Naive B cell (primary cell): ENCODE measurements around the gene CRYGN. TPM values are rescaled to one million over a fixed set of nuclear protein-coding genes. Genes with fewer than 3 reads are reported as not detected.

Experiments
- ATAC-seq, 2 donors: fragments of 150-1000 bp; cut with Tn5 transposase; 2 replicates each; pipeline ENCODE4 v1.10.0; 2021; ENCODE audit warnings: low read depth in 2 of 2, mild to moderate bottlenecking in 2 of 2, moderate library complexity in 2 of 2
- DNase-seq: peaks from one replicate; pipeline ENCODE4 v3.0.0; 2022
- H3K27ac Mint-ChIP-seq, 6 donors: one replicate each; pipeline ENCODE4 v1.8.0; 2020 to 2022; ENCODE audit warnings: mild to moderate bottlenecking in 6 of 6, mixed read lengths in 6 of 6, moderate library complexity in 5 of 6, inconsistent platforms in 2 of 6
- H3K27me3 Mint-ChIP-seq, 3 donors: one replicate each; pipeline ENCODE4 v1.8.0; 2021 to 2022; ENCODE audit warnings: mixed read lengths in 3 of 3, mild to moderate bottlenecking in 1 of 3
- H3K36me3 Mint-ChIP-seq, 2 donors: one replicate each; pipeline ENCODE4 v1.8.0; 2020 to 2022; ENCODE audit warnings: mixed read lengths in 2 of 2, inconsistent platforms in 1 of 2, mild to moderate bottlenecking in 1 of 2
- H3K4me1 Mint-ChIP-seq, 3 donors: one replicate each; pipeline ENCODE4 v1.8.0; 2020 to 2022; ENCODE audit warnings: mixed read lengths in 3 of 3, inconsistent platforms in 1 of 3, mild to moderate bottlenecking in 1 of 3, moderate library complexity in 1 of 3
- H3K4me3 Mint-ChIP-seq, 8 donors: one replicate each; pipeline ENCODE4 v1.8.0; 2020 to 2022; ENCODE audit warnings: mild to moderate bottlenecking in 8 of 8, mixed read lengths in 8 of 8, moderate library complexity in 8 of 8, inconsistent platforms in 2 of 8
- H3K9me3 Mint-ChIP-seq, 7 donors: one replicate each; pipeline ENCODE4 v1.8.0; 2020 to 2022; ENCODE audit warnings: mixed read lengths in 7 of 7, mild to moderate bottlenecking in 5 of 7, inconsistent platforms in 2 of 7, moderate library complexity in 1 of 7
- polyA plus RNA-seq, 6 donors: library from polyadenylated mRNA; unstranded; fragments of 300-500 nt; fragmentation: Illumina TruSeq; gene quantifications; one replicate each; pipeline ENCODE4 v1.2.3, GENCODE V29; 2021; ENCODE audit warnings: low read depth in 6 of 6

CRYGN gene
- polyA plus RNA-seq, 6 donors from 2014 or later = not detected

DNA sequence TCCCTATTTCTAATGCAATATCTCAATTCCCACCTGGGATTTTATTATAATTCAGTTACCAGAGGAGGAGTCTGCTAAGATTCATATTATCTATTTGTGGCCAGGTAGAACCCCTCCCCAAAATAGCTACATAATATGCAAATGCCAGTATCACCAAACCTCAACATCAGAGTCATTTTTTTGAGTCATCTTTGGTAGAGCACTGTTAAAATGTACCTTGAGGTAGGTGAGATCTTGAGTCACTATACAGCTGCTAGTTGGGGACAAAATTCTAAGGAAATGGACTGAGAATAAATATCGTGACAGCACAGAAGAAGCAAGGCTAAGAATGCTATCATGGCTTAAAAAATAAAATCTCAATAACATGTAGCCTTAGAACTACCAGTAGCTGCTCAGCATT lies 4.7 kb upstream of the CRYGN start:
- Mint-ChIP-seq H3K27ac (no peak overlapping the region), H3K27me3 (peaks cover 34 to 39% (median 38%) of the 10 kb centered on the region in 3 donors), H3K4me3 (no peak overlapping the region), H3K9me3 (no peaks in the 10 kb centered on the region), H3K36me3 (no peaks in the 10 kb centered on the region), H3K4me1 (peaks cover 0 to 9% (median 2%) of the 10 kb centered on the region in 3 donors)
- DNase-seq (no peak), ATAC-seq (no peak)

DNA sequence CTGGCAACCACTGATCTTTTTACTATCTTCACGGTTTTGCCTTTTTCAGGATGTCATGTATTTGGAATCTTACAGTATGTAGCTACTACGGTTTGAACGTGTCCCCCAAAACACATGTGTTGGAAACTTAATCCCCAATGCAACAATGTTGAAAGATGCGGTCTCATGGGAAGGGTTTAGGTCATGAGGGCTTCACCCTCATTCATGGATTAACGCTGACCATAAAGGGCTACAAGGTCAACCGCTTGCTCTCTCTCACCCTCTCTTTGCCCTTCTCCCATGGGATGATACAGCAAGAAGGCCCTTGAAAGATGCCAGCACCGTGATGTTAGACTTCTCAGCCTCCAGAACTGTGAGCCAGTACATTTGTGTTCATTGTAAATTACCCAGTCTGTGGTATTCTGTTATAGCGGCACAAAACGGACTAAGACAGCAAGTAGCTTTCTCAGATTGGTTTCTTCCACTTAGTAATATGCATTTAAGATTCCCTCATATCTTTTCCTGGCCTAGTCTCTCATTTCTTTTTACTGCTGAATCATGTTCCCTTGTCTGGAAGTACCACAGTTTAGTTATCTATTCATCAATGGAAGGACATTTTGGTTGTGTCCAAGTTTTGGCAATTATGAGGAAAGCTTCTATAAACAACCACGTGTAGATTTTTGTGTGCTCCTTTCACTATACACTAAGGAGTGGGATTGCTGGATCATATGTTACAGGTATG lies 3.0 kb upstream of the CRYGN start:
- H3K9me3 Mint-ChIP-seq = no peaks in the 10 kb centered on the region
- peaks cover 31 to 48% (median 34%) of the 10 kb centered on the region in 3 donors for H3K27me3 Mint-ChIP-seq
- no peaks in the 10 kb centered on the region for H3K36me3 Mint-ChIP-seq
- H3K4me3 Mint-ChIP-seq = no peak overlapping the region
- ATAC-seq (no peak), DNase-seq (no peak)
- H3K4me1 Mint-ChIP-seq = peaks cover 0 to 9% (median 2%) of the 10 kb centered on the region in 3 donors
- H3K27ac Mint-ChIP-seq = no peak overlapping the region

GRCh38 chr7:151440799-151441445 lies 981 bp upstream of the CRYGN start:
- peaks cover 0 to 9% (median 0%) of the 10 kb centered on the region in 3 donors for H3K4me1 Mint-ChIP-seq
- peaks cover 30 to 50% (median 30%) of the 10 kb centered on the region in 3 donors for H3K27me3 Mint-ChIP-seq
- DNase-seq (no peak), ATAC-seq (no peak)
- no peak overlapping the region for H3K4me3 Mint-ChIP-seq
- no peaks in the 10 kb centered on the region for H3K9me3 Mint-ChIP-seq
- H3K36me3 Mint-ChIP-seq = no peaks in the 10 kb centered on the region
- H3K27ac Mint-ChIP-seq = peak overlapping the region in 2 of 6 donors; percentile 10 to 84

- H3K4me1 Mint-ChIP-seq = peaks cover 0 to 9% (median 0%) of the 10 kb centered on the region in 3 donors
- ATAC-seq (no peak), DNase-seq (no peak)
- H3K36me3 Mint-ChIP-seq = no peaks in the 10 kb centered on the region
- H3K4me3 Mint-ChIP-seq = no peak overlapping the region
- no peaks in the 10 kb centered on the region for H3K9me3 Mint-ChIP-seq
- no peak overlapping the region for H3K27ac Mint-ChIP-seq
- peaks cover 23 to 46% (median 25%) of the 10 kb centered on the region in 3 donors for H3K27me3 Mint-ChIP-seq
These were observed 908 bp downstream of the CRYGN start for GRCh38 chr7:151438864-151439601.

DNA sequence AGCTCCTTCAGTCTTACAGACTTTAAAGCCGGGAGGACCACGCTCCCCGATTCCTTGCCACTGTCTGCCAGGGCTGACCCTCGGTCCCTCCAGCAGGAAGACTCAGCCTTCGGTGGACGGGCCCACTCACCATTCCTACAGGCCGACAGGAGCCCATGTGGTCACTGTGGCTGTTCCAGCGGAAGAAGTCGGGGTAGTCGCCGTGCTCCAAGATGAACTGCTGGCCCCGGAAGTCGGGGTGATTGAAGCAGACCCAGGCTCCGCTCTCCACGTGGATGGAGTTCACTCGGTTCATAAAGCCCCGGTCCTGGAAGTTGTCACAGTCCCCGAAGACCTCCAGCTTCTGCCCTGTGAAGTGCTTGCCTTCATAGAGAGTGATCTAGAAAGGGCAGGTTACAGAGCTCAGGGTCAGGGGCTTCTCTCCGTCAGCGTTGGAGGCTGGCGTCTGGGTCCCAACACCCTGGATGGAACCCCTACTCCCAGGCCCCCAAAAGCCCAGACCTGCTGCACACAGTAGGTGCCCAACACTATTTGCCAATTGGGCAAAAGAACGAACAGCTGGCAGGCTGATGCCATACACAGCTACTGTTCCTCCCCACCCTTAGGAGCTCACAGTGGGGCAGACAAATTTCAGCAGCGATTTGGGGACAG lies 1.9 kb downstream of the CRYGN start:
- H3K36me3 Mint-ChIP-seq = no peaks in the 10 kb centered on the region
- peaks cover 4 to 11% (median 5%) of the 10 kb centered on the region in 3 donors for H3K4me1 Mint-ChIP-seq
- no peak overlapping the region for H3K4me3 Mint-ChIP-seq
- ATAC-seq (no peak), DNase-seq (no peak)
- peaks cover 22 to 46% (median 25%) of the 10 kb centered on the region in 3 donors for H3K27me3 Mint-ChIP-seq
- no peaks in the 10 kb centered on the region for H3K9me3 Mint-ChIP-seq
- no peak overlapping the region for H3K27ac Mint-ChIP-seq

- H3K27ac Mint-ChIP-seq = no peak overlapping the region
- no peak for ATAC-seq
- no peak overlapping the region for H3K4me3 Mint-ChIP-seq
- DNase-seq = no peak
- peaks cover 9 to 15% (median 10%) of the 10 kb centered on the region in 3 donors for H3K4me1 Mint-ChIP-seq
- H3K9me3 Mint-ChIP-seq = no peaks in the 10 kb centered on the region
- no peaks in the 10 kb centered on the region for H3K36me3 Mint-ChIP-seq
- peaks cover 17 to 46% (median 17%) of the 10 kb centered on the region in 3 donors for H3K27me3 Mint-ChIP-seq
These were observed 2.8 kb downstream of the CRYGN start for GRCh38 chr7:151437159-151437553.

- DNase-seq (no peak), ATAC-seq (no peak)
- Mint-ChIP-seq H3K4me1 (peaks cover 9 to 15% (median 10%) of the 10 kb centered on the region in 3 donors), H3K27me3 (peaks cover 13 to 46% (median 17%) of the 10 kb centered on the region in 3 donors), H3K9me3 (no peaks in the 10 kb centered on the region), H3K4me3 (no peak overlapping the region), H3K27ac (no peak overlapping the region), H3K36me3 (no peaks in the 10 kb centered on the region)
These were observed 3.3 kb downstream of the CRYGN start for GRCh38 chr7:151436446-151437158.

DNA sequence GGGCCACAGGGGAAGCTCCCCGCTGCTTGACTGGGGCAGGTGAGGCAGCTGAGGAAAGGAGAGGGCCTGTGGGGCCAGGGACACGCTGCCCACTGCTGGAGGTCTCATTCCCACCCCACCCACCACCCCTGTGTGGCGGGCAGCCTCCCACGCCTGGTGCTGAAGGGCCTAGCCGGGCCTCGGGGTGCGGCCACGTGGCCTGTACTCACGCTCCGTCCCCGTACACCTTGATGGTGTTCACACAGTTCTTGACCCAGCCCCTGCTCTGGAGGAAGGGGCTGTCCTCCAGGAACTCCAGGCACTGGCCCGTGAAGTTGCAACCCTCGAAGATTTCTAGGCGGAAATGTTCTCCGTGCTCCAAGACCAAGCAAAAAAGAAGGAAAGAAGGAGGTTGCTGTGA lies 4.0 kb downstream of the CRYGN start:
- Mint-ChIP-seq H3K36me3 (no peaks in the 10 kb centered on the region), H3K27me3 (peaks cover 9 to 39% (median 17%) of the 10 kb centered on the region in 3 donors), H3K4me1 (peaks cover 9 to 15% (median 10%) of the 10 kb centered on the region in 3 donors), H3K4me3 (no peak overlapping the region), H3K27ac (no peak overlapping the region), H3K9me3 (no peaks in the 10 kb centered on the region)
- ATAC-seq (no peak), DNase-seq (no peak)

- H3K27ac Mint-ChIP-seq = no peak overlapping the region
- H3K9me3 Mint-ChIP-seq = no peaks in the 10 kb centered on the region
- no peaks in the 10 kb centered on the region for H3K36me3 Mint-ChIP-seq
- H3K27me3 Mint-ChIP-seq = peaks cover 9 to 33% (median 11%) of the 10 kb centered on the region in 3 donors
- ATAC-seq (no peak), DNase-seq (no peak)
- peaks cover 9 to 10% (median 9%) of the 10 kb centered on the region in 3 donors for H3K4me1 Mint-ChIP-seq
- H3K4me3 Mint-ChIP-seq = no peak overlapping the region
These were observed 4.6 kb downstream of the CRYGN start for GRCh38 chr7:151435103-151435916.

DNA sequence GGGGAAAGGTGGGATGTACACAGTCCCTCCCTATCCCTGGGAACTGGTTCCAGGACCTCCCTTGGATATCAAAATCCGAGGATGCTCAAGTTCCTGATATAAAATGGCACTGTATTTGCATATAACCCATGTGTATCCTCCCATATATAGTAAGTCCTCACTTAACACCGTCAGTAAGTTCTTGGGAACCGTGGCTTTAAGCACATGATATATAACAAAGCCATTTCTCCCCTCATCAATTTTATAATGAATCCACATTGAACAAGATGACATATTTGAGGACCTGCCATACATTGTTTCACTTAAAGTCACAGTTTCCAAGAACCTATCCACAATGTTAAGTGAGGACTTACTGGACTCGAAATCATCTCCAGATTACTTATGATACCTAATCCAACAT lies 5.4 kb downstream of the CRYGN start:
- no peak overlapping the region for H3K27ac Mint-ChIP-seq
- ATAC-seq (no peak), DNase-seq (no peak)
- no peak overlapping the region for H3K4me3 Mint-ChIP-seq
- H3K9me3 Mint-ChIP-seq = no peaks in the 10 kb centered on the region
- peaks cover 12 to 18% (median 15%) of the 10 kb centered on the region in 3 donors for H3K4me1 Mint-ChIP-seq
- H3K36me3 Mint-ChIP-seq = no peaks in the 10 kb centered on the region
- peaks cover 6 to 27% (median 15%) of the 10 kb centered on the region in 3 donors for H3K27me3 Mint-ChIP-seq

GRCh38 chr7:151433721-151434400 lies 6.1 kb downstream of the CRYGN start:
- H3K4me3 Mint-ChIP-seq = no peak overlapping the region
- no peak for DNase-seq

More at GRCh38 chr7:151433721-151434400, 6.1 kb downstream of the CRYGN start:
- ATAC-seq = no peak
- Mint-ChIP-seq H3K27me3 (peaks cover 6 to 20% (median 15%) of the 10 kb centered on the region in 3 donors), H3K27ac (peak overlapping the region in 1 of 6 donors; percentile 51), H3K4me1 (peaks cover 15 to 23% (median 15%) of the 10 kb centered on the region in 3 donors), H3K36me3 (no peaks in the 10 kb centered on the region), H3K9me3 (no peaks in the 10 kb centered on the region)
